Measurements from ENCODE around the gene FRG2. TPM values are rescaled to one million over a fixed set of nuclear protein-coding genes. Genes with fewer than 3 reads are reported as not detected.

Gene FRG2
- total RNA-seq, 1 experiment from 2014 or later, result not detected

DNA sequence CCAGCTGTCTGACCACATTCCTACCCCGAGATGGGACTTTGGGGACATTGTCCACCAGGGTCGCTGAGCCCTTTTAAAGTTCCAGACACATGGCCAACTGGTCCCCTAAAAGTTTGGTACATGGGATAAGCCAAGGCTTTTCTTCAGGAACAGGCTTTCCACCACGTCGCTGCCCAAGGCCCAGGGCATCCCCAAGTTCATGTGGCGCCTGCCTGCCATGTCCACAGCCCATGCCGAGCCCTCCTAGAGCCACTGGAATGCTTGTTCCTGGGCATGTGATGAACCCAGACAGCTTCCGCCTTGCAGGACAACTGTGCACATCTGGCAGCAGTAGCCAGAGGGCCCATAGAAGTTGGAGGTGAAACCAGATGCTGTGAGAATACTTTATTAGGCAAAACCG is 45.1 kb downstream of the FRG2 start:
- Histone ChIP-seq H4K91ac (ENCODE audit: insufficient read length, low read depth, low read length) (no peak overlapping the region), H2BK15ac (ENCODE audit: low read depth, low read length) (no peak overlapping the region), H3K27me3 (ENCODE audit: insufficient read depth, low read length) (no peaks in the 10 kb centered on the region), H4K20me1 (ENCODE audit: control insufficient read depth, insufficient read depth, insufficient read length) (no peaks in the 10 kb centered on the region), H2BK5ac (ENCODE audit: insufficient read length, low read length) (no peak overlapping the region), H3K23ac (ENCODE audit: insufficient read length, low read depth, low read length) (no peak overlapping the region), H2BK20ac (ENCODE audit: low read depth, low read length, poor library complexity, severe bottlenecking) (no peak overlapping the region), H3K4me2 (ENCODE audit: insufficient read depth, insufficient read length, low read length) (no peak overlapping the region), H3K9me3 (ENCODE audit: control insufficient read depth, low read depth, low read length) (no peaks in the 10 kb centered on the region), H3T11ph (ENCODE audit: low read length) (no peak overlapping the region), H3K4me1 (ENCODE audit: insufficient read depth, low read length) (no peaks in the 10 kb centered on the region), H2AFZ (ENCODE audit: low read length) (no peak overlapping the region), H3K27ac (ENCODE audit: insufficient read length, low read depth, low read length) (no peak overlapping the region), H3K79me1 (ENCODE audit: insufficient read depth, low read depth, low read length, poor library complexity, severe bottlenecking) (no peaks in the 10 kb centered on the region), H3K23me2 (ENCODE audit: insufficient read length, low read depth, low read length, poor library complexity, severe bottlenecking) (no peaks in the 10 kb centered on the region), H3K9ac (ENCODE audit: extremely low read depth, insufficient read length, low read length) (no peak overlapping the region), H3K18ac (ENCODE audit: insufficient read length, low read depth, low read length) (no peak overlapping the region), H4K5ac (ENCODE audit: insufficient read length, low read depth, low read length) (no peak overlapping the region), H3K14ac (ENCODE audit: insufficient read depth, low read length) (no peak overlapping the region), H2AK5ac (ENCODE audit: insufficient read length, low read length) (no peak overlapping the region), H3K56ac (ENCODE audit: insufficient read length, low read depth, low read length) (no peak overlapping the region), H3K79me2 (ENCODE audit: insufficient read depth, low read length) (no peaks in the 10 kb centered on the region), H2BK120ac (ENCODE audit: low read depth, low read length, poor library complexity, severe bottlenecking) (no peak overlapping the region), H4K8ac (replicated peaks; ENCODE audit: insufficient read length, low read depth, low read length) (no peak overlapping the region), H3K4ac (ENCODE audit: low read depth, low read length) (no peak overlapping the region), H2BK12ac (ENCODE audit: insufficient read length, low read depth, low read length) (no peak overlapping the region)
- Mint-ChIP-seq H3K27ac (no peak overlapping the region; a peak in 1 of 7 replicates), H3K27me3 (ENCODE audit: low read depth) (peaks cover 6% of the 10 kb centered on the region), H3K9me3 (peaks cover 69 to 86% of the 10 kb centered on the region in 2 experiments), H3K4me1 (no peaks in the 10 kb centered on the region), H3K4me3 (no peak overlapping the region), H3K36me3 (ENCODE audit: insufficient read depth in 1 of 3, low read depth in 3 of 3) (peaks cover 7 to 31% (median 13%) of the 10 kb centered on the region in 3 experiments; a peak in 6 of 7 replicates)
- no CpG with 5 or more reads among the region's 8 CpGs for WGBS (ENCODE audit: extremely low coverage, insufficient read length, low lambda C conversion rate)
- TF ChIP-seq CTCF (conservative IDR thresholded peaks at IDR 0.05), result no peak
- DNase-seq, result no peak

Measured in H9 (cell line).